ENCODE measurements around the gene RAVER2. TPM values are rescaled to one million over a fixed set of nuclear protein-coding genes. Genes with fewer than 3 reads are reported as not detected.

RAVER2 gene
- polyA plus RNA-seq, 1 donor (not counting 4 experiments of a cell fraction or from before 2014, with no cell fraction given) = 9.1 TPM

DNA sequence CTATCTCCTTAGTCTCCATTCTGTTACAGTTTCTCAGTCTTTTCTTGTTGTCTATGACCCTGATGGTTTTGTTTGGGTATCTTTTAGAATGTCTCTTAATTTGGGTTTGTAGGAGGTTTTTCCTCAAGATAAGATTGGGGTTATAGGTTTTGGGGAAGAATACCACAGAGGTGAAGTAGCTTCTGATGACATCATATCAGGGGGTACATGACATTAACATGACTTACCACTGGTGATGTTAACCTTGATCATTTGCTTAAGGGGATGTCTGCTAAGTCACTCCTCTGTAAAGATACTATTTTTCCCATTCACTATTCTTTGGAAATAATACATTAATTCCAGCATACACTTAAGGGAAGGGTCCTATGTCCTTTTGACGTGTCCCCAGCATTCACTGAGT, 11.9 kb downstream of the RAVER2 start:
- FAIRE-seq = peak; percentile 23
- Histone ChIP-seq H3K4me2 (ENCODE audit: control insufficient read depth, extremely low read depth, insufficient read depth, low read depth, low read length) (no peak overlapping the region), H3K79me2 (ENCODE audit: control insufficient read depth, insufficient read depth, low read length) (no peaks in the 10 kb centered on the region)

DNA sequence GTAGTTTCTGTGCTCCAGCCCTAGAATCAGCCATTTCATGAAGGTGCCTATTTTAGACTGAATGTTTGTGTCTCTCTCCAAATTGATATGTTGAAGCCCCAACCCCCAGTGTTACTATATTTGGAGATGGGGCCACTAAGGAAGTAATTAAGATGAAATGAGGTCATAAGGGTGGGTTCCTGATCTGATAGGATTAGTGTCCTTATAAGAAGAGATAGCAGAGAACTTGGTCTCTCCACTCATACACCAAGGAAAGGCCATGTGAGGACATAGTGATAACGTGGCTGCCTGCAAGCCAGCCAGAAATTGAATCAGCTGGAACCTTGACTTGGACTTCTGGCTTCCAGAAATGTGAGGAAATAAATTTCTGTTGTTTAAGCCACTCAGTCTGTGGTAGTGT, 12.3 kb downstream of the RAVER2 start:
- H3K9ac ChIP-seq (ENCODE audit: control insufficient read depth, extremely low read depth, insufficient read depth, low read length) = no peak overlapping the region
- H3K9me1 ChIP-seq (ENCODE audit: control insufficient read depth, extremely low read depth, insufficient read depth, low read length) = no peaks in the 10 kb centered on the region
- TF ChIP-seq EZH2 (IDR thresholded peaks at IDR 0.05; ENCODE audit: low read length) (no peak), CTCF (optimal IDR thresholded peaks at IDR 0.05 in 1 of 3, IDR thresholded peaks at IDR 0.05 in 1 of 3, conservative IDR thresholded peaks at IDR 0.05 in 1 of 3; ENCODE audit: extremely low read depth in 1 of 3, insufficient read depth in 2 of 3, low read length in 3 of 3) (no peak)
- no peaks in the 10 kb centered on the region for H3K79me2 ChIP-seq (ENCODE audit: control insufficient read depth, insufficient read depth, low read length)
- no peak for FAIRE-seq
- no peak for DNase-seq (ENCODE audit: low read depth, low spot score)
- H3K27ac ChIP-seq (ENCODE audit: control insufficient read depth, insufficient read depth, low read length) = no peak overlapping the region
- H3K27me3 ChIP-seq (ENCODE audit: control insufficient read depth, extremely low read depth, insufficient read depth, low read length) = no peaks in the 10 kb centered on the region
- dilution Hi-C loops (cut with MboI; ENCODE audit: extremely low pct_ligation_motif_present, low sequenced_read_pairs) = no loop called here
- no peak overlapping the region for H2AFZ ChIP-seq (ENCODE audit: control insufficient read depth, low read length)
- no peaks in the 10 kb centered on the region for H3K9me3 ChIP-seq (ENCODE audit: control insufficient read depth, low read depth, low read length)
- H3K4me1 ChIP-seq (ENCODE audit: control insufficient read depth, extremely low read depth, insufficient read depth, low read length) = no peaks in the 10 kb centered on the region
- no peak overlapping the region for H3K4me3 ChIP-seq (ENCODE audit: control insufficient read depth in 2 of 3, extremely low read depth in 1 of 3, insufficient read depth in 2 of 3, low read depth in 1 of 3, low read length in 3 of 3)
- H3K36me3 ChIP-seq (ENCODE audit: control insufficient read depth in 2 of 2, extremely low read depth in 1 of 2, insufficient read depth in 2 of 2, low read length in 2 of 2) = no peaks in the 10 kb centered on the region
- H4K20me1 ChIP-seq (ENCODE audit: control insufficient read depth, extremely low read depth, insufficient read depth, low read length) = no peaks in the 10 kb centered on the region
- no peak overlapping the region for H3K4me2 ChIP-seq (ENCODE audit: control insufficient read depth, extremely low read depth, insufficient read depth, low read depth, low read length)

More for the DNA sequence above, 11.9 kb downstream of the RAVER2 start:
- Histone ChIP-seq H3K36me3 (ENCODE audit: control insufficient read depth in 2 of 2, extremely low read depth in 1 of 2, insufficient read depth in 2 of 2, low read length in 2 of 2) (no peaks in the 10 kb centered on the region), H4K20me1 (ENCODE audit: control insufficient read depth, extremely low read depth, insufficient read depth, low read length) (no peaks in the 10 kb centered on the region), H3K9ac (ENCODE audit: control insufficient read depth, extremely low read depth, insufficient read depth, low read length) (no peak overlapping the region), H3K9me3 (ENCODE audit: control insufficient read depth, low read depth, low read length) (no peaks in the 10 kb centered on the region), H2AFZ (ENCODE audit: control insufficient read depth, low read length) (no peak overlapping the region), H3K27ac (ENCODE audit: control insufficient read depth, insufficient read depth, low read length) (no peak overlapping the region), H3K9me1 (ENCODE audit: control insufficient read depth, extremely low read depth, insufficient read depth, low read length) (no peaks in the 10 kb centered on the region), H3K4me3 (ENCODE audit: control insufficient read depth in 2 of 3, extremely low read depth in 1 of 3, insufficient read depth in 2 of 3, low read depth in 1 of 3, low read length in 3 of 3) (no peak overlapping the region), H3K4me1 (ENCODE audit: control insufficient read depth, extremely low read depth, insufficient read depth, low read length) (no peaks in the 10 kb centered on the region), H3K27me3 (ENCODE audit: control insufficient read depth, extremely low read depth, insufficient read depth, low read length) (no peaks in the 10 kb centered on the region)
- TF ChIP-seq EZH2 (IDR thresholded peaks at IDR 0.05; ENCODE audit: low read length) (no peak), CTCF (optimal IDR thresholded peaks at IDR 0.05 in 1 of 3, IDR thresholded peaks at IDR 0.05 in 1 of 3, conservative IDR thresholded peaks at IDR 0.05 in 1 of 3; ENCODE audit: extremely low read depth in 1 of 3, insufficient read depth in 2 of 3, low read length in 3 of 3) (no peak)
- DNase-seq (ENCODE audit: low read depth, low spot score) = no peak
- dilution Hi-C loops (cut with MboI; ENCODE audit: extremely low pct_ligation_motif_present, low sequenced_read_pairs) = no loop called here

Measured in keratinocyte (primary cell).